ENCODE data around the gene PSAPL1.
"Not testable (repeated sequence)": the region's sequence is repeated elsewhere in the genome, so short reads cannot be mapped to it uniquely, and the experiment has no call there.

Gene PSAPL1

DNA sequence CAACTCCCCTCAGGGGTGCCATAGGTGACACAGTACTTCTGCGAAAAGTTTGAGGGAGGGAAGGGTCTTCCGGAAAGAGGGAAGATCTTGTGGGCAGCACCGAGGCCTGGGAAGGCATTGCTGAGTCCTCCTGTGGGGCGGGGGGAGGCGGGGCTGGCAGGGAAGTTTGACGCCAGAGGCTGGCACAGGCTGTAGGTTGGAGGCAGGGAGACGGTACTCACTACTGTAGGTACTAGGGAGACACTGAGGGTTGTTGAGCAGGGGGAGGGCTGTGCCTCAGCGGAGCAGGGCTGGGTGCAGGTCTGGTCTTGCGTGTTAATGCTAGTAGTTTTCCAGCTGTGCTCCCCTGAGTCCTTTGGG, 23.3 kb upstream of the PSAPL1 start:
- ATAC-seq = no peak

DNA sequence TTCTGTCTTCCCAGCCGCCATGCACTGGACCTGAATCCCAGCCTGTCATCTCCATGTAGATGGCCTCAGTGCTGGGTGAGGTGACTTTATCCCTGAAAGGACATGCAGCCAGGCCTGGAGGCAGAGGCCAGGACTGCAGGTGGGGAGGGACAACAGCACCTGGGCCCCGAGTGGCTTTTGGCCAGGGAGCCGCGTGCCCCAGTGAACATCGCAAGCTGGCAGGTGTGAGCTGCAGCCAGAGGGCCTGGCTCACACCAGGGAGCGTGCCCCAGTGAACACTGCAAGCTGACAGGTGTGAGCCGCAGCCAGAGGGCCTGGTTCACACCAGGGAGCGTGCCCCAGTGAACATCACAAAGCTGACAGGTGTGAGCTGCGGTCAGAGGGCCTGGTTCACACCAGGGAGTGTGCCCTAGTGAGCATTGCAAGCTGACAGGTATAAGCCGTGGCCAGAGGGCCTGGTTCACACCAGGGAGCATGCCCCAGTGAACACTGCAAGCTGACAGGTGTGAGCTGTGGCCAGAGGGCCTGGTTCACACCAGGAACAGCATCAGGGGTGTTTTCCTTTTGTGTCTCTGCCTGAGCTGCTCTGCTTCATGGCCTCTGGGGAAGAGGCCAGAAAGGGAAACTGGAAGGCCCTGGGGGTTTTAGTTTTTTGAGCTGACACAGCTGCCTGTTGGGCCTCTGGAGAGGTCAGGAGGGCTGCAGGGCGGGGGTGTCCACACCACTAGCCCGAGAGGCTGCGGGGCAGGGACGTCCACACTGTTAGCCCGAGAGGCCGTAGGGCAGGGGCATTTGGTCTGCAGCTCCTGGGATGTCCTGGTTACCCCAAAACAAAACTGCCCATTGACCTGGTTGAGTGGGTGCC, 22.7 kb upstream of the PSAPL1 start:
- no peak for ATAC-seq

DNA sequence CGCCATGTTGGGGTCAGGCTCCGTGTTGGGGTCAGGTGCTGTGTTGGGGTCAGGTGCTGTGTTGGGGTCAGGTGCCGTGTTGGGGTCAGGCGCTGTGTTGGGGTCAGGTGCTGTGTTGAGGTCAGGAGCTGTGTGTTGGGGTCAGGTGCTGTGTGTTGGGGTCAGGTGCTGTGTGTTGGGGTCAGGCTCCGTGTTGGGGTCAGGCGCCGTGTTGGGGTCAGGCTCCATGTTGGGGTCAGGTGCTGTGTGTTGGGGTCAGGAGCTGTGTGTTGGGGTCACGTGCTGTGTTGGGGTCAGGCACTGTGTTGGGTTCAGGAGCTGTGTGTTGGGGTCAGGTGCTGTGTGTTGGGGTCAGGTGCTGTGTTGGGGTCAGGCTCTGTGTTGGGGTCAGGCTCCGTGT, 18.1 kb upstream of the PSAPL1 start:
- ATAC-seq = not testable (repeated sequence)

DNA sequence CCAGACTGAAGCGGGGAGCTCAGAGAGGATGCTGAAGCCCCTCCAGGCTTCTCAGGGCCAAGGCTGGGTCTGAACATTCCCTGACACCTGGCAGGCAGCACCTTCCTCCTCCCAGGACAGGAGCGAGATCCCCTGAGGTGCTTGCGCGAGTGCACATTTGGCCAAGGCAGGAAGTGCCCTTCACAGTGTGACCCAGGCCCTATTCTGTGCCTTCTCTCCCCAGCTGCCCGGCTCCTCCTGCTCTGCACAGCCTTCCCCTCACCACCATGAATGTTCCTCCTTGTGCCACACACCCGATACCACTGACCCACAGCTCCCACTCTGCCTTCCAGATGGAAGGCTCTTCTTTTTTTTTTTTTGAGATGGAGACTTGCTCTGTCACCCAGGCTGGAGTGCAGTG, 17.1 kb upstream of the PSAPL1 start:
- ATAC-seq = no peak

DNA sequence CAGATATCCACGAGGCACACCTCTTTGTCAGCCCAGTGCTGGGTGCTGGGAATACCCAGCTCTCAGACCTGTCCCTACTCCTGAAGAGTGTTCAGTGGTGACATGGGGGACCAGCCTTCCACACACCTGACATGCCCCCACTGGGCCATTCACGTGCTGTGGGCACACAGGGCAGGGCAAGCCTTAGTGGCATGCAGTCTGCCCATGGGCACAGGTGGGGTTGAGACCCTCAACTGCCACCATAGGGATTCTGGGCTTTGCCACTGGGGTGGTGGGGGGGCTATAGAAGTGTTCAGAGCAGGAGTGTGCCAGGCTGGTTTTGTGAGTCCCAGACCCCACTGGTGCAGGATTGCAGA, 16.7 kb upstream of the PSAPL1 start:
- no peak for ATAC-seq

DNA sequence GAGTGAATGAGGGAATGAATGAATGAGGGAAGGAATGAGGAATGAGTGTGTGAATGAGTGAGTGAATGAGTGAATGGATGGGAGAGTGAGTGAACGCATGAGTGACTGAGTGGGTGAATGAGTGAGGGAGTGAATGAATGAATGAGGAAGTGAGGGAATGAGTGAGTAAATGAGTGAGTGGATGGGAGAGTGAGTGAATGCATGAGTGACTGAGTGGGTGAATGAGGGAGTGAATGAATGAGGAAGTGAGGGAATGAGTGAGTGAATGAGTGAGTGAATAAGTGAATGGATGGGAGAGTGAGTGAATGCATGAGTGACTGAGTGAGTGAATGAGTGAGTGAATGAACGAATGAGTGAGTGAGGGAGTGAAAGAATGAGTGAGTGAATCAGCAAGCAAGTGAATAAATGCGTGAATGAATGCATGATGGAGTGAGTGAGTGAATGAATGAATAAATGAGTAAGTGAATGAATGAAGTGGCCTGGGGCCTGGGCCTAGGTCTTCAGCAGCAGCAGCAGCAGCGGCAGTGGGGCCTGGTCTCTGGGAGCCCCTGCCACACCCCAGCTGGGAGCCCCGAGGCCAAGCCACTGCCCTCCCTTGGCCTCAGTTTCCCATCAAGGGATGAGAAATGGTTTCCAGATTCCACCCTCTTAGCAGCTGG, 16.2 kb upstream of the PSAPL1 start:
- ATAC-seq = no peak

DNA sequence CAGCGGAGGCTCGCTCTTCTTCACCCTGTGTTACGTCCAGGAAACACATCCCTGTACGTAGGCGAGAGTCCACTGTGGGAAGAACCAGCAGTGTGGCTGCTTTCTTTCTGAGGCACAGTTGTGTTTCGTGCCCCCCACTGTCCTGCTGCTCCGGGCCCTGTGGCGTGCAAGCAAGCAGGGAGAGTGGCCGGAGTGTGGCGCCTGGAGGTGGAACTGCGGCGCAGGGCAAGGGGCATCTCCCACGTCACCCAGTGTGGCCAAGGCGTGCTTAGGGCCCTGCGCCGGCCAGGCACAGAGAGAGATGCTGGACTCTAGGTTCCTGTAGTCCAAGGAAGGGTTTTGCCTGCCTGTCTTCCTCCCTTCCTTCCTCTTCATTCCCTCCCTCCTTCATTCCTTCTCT, 13.3 kb upstream of the PSAPL1 start:
- no peak for ATAC-seq

DNA sequence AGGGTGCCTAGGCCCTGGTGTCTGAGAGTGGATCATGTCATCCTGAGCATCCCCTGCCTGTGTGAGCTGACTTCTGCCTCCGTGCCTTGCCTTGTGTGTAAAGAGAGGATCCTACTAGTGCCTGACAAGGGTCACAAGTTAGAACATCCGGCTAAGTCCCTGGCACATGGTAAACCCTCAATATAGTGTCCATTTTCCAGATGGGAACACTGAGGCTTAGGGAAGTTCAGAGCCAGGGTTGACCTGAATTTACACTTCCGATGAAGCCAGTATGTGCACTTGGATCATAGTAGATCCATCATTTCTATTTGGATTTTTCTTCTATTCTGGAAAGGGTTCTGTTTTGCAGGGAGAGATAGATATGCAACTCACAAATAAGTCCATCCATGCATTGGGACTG, 12.5 kb upstream of the PSAPL1 start:
- no peak for ATAC-seq

DNA sequence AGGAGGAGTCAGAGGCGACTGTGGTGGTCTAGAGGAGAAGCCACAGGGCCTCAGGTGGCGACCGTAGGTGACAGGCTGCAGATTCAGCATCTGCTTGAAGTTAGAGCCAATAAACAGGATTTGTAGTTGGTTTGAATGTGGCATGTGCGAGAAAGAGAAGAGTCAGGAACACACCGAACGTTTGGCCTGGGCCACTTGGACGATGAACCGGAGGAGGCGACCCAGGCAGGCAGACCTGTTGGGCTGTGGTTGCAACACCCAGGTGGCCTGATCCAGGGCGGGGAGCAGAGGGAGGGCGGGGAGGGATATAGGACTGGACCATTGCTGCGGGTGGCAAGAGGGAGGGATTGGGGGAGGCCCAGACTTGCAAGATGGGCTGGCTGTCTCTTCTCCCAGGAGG, 10.0 kb upstream of the PSAPL1 start:
- no peak for ATAC-seq

DNA sequence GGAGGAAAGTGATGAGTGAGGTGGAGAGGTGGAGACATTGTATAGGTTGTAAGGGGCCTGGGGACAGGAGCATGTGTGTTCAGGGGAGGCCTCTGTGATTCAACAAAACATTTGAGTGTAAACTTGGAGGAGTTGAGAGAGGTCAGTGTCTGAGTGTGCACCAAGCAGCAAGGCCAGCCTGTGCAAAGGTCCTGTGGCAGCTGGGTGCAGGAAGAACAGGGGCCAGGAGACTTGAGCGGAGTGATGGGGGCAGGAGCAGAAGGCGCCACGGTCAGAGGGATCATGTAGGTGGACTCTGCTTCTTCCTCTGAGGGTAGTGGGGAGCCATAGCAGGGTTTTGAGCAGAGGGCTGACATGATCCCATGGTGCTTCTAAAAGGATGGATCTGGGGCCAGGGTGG, 9.6 kb upstream of the PSAPL1 start:
- no peak for ATAC-seq

DNA sequence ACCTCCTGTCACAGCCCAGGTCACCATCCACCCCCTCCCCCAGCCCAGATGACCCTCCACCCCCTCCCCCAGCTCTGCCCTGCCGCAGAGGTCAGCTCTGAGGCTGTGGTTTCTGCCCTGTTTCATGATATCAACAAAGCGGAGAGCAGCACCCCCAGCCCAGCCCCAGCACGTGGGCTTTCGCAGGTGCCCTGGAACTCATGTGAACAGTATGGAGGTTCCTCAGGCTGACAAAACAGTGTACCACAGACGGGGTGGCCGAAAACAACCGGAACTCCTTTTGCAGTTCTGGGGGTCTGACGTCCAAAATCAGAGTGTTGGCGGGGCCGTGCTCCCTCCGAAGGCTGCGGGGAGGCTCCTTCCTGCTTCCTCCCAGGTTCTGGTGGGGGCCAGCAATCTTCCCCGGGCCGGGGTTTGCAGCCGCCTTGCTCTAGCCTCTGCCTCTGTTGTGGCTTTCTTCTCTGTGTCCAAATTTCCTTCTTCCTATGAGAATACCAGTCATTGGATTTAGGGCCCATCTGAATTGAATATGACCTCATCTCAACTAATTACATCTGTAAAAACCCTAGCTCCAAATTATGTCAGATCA, 7.9 kb upstream of the PSAPL1 start:
- no peak for ATAC-seq

DNA sequence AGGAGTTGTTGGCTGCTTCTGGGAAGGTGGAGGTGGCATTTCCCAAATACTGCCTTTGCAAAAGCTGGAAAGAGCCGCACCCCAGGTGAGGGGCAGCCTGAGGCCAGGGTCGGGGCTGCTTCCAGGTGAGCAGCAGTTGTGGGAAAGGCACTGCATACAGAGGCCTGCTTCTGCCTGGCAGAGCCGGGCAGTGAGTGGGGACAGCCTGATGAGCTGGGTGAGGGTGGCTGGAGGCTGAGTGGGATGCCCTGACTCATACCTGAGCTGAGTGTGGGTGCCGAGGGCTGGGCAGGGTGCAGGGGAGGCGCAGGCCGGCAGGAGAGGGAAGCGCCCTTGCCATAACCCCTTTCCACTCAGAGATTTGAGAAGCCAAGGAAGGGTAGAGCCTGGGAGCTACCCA, 6.5 kb upstream of the PSAPL1 start:
- no peak for ATAC-seq

DNA sequence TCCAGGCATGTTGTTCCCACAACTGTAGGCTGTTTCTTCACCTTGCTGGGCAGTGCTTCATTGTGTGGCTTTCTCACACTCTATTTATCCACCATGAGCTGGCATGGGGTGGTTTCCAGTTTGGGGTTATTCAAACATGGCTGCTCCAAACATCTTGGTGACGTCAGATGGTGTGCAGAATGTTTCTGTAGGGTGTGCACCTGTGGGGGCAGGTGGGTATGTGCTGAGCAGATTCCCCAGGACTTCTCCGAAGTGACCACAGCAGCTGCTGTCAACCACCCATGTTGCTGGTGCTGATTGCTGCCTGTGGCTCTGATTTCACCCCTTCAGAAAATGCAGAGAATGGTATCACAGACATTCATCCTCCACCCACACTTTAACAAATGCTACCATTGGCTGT, 5.0 kb upstream of the PSAPL1 start:
- no peak for ATAC-seq

DNA sequence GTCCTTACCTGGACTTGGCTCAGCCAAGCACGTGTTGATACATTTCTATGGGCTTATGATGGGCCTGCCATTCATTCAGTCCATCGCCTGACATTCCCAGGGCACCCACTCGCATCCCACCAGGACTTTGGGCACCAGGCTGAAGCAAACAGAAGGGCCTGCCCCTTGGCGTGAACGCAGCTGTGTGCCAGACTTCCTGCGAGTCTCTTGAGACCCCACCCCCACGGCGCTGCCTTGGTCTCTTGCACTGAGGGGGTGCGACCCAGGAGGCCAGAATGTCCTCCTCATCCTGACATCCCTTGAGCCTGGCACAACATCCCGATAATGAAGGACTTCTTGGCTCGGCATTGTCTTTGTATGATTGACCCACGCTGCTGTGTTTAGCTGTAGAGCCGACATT, 1.5 kb upstream of the PSAPL1 start:
- no peak for ATAC-seq

DNA sequence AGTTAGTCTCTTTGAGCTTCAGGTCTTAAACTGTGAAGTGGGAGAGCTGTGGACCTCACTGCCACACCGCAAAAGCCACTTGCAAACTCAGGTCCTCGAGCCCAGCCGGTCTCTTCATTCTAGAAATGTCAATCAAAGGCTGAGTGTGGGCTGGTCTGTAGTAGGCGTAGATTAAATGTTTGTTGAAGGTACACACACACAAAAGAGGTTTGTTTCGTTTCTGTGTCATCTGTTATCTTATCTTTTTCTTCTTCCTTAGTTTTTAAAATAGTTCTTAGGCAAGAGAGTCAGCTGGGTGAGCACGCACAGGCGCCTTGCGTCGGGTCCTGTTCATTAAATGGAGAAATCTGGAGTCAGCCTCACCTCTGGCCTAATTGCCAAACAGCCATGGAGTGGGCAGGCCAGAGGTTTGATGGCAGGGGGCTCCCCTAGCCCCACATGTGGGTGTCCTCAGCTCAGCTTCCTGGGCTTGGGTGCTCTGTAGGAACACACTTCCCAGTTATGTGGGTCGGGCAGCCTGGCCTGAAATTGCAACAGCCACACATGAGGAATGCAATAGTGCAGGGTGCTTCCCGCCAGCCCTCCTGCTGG, 836 bp upstream of the PSAPL1 start:
- peak in 1 of 2 donors; percentile 13 for ATAC-seq

DNA sequence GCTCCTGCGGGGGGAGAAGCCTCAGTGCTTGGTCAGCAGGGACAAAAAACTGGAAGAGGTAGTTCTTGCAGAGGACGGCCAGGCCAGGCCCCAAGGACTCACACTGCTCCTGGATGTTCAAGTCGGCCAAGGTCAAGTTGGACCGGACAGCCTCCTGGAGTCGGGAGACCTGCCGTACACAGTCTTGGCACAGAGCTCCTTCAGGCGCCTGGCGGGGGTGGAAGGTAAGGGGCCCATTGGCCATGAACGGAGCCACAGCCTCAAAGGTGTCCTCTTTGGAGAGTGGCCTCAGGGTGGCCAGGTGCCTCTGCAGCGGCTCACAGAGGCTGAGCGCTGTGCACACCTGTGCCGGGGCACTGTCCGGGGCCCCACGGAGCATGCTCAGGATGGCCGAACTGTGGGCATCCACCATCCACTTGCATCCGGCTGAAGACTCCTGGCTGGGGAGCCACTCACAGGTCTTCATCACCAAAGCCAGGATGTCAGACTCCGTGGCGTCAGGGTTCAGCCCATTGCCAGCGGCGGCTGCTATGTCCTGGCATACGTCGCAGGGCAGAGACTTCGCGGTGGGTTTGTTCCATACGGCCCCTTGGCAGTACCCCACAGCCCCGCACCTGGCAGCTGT, 477 bp downstream of the PSAPL1 start:
- ATAC-seq = no peak

DNA sequence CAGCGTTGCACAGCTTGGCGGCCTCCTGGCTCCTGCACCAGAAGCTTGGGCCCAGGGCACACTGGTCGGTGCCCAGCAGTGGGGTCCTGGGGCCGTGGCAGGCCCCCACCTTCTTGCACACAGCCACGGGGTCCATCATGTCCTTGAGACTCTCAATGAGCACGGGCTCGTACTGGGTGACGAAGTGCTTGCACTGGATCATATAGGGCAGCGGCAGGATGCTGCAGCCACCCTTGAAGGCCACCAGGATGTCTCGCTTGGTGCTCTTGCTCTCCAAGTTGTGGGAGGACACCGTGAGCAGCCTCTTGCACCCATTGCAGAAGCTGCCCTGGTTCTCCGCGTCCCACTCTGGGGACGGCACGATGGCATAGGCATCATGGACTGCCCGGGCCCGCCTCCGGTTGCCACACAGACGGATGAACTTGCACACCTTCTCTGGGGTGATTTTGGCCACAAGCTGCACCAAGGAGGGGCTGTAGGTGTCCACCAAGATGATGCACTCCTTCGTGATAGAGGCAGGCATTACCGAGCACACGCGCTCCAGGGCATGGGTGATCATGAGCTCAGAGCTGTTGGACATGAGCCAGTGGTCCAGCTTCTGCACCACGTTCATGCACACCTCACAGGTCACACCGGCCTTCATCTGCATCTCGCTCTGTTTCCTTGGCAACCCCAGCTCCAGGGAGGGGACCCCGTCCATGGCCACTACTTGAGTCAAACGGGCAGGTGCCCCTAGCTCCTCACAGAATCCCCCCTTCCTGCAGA, 1.2 kb downstream of the PSAPL1 start:
- no peak for ATAC-seq

DNA sequence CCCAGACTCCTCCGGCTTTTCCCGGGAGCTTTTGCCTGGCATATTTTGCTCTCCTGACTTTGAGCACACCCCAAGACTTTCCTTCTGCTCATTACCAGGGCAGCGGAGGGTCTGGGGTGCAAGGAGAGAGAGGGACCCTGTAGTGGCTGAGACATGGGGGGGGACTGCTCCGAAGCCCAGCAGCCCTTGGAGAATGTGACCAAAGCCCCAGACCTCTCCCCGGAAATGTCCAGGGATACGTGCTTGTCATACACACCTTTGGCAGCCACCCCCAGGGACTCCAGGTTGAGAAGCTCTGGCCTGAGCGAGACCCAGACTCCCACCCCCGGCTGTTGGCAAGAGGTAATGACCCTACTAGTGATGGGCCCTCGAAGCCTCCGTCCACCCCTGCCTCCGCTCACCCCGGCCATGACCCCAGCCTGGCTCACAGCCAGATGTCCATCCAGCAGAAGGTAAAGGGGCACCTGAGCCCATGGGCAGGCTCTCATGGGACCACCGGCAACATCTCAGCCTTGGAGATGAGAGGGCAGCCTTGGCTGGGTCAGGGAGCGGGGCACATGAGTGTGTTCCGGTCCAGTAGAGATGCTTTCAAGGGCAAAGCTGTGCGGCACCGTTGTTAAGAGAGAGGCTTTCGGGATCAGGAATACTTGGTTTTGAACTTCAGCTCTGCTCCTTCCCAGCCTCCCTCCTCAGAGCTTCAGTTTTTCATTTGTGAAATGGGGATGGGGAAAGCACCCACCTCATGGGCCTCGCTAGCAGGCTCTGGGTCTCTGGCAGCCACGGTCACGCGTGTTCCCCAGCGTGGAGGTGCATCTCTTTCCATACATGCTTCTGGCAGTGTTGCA, 2.0 kb downstream of the PSAPL1 start:
- no peak for ATAC-seq

DNA sequence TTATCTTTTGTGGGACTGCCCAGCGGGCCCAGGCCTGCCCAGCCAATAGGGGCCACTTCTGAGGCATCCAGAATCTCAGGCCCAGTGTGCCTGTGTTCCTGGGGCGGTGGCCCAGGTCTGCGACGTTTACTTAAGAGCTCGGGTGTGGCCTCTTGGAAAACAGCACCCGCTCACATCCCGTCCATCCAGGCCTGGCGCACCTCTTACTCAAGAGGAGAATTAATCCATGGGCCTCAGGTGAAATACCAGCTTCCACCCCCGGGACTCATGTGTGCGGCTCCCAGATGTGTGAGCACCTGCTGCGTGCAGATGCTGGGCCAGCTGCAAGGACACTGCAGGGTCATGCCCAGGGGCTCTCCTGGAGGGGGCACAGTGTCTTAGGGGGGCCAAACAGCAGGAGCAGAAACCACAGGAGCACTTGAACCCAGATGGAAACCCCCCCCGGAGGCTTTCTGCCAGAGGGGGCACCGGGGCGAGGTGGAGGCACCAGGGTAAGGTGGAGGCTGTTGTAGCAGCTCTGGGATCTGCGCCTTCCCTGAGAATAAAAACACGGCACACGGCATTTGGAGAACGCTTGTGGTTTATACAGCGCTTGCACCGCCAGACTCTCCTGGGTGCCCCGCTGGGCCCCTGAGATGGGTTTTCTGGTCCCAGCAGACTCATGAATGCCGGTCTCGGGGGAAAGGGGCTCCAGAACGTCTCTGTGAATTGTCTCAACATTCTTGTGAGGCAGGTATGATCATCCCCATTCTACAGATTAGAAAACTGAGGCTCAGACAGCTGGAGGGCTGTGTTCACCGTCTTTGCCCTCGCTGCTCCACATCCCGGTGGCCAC, 2.8 kb downstream of the PSAPL1 start:
- no peak for ATAC-seq

DNA sequence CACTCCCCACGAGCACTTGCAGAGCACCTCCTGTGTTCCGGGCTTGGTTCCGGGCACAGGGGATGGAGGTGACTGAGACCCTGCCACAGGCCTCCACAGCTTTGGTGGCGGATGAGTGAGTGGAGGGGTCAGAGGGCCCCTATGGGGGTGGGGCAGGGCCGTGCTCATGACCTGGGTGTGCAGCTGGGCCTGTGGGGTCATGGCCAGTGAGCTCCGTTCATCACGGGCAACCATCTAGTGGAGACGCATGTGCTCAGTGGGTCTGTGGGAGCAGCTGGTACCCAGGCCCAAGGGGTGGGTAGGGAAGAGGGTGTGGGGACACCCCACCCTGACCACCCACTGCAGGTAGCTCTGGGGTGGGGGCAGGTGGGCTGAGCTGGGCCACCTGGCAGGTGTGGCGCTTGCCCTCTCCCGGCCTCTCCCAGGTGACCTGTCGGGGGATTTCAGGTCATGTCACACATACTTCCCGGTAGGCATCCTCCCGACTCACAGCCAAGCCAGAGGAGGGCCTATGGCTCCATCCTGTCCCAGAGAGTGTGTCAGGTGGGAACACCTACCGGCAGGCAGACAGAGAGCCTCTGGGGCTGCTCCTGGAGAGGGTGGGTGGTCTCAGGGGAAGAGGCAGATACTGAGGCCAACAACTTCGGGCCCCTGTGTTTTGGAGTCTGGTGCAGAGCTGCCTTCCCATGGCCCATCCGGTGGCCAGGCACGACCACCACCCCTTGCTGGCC, 3.6 kb downstream of the PSAPL1 start:
- no peak for ATAC-seq
